Measurements from ENCODE around the gene YWHAG. TPM values are rescaled to one million over a fixed set of nuclear protein-coding genes. Genes with fewer than 3 reads are reported as not detected.

The YWHAG gene
- total RNA-seq, 1 experiment from 2014 or later, result 241 TPM

GRCh38 chr7:76301000-76301399 is 57.8 kb downstream of the YWHAG start:
- Histone ChIP-seq H3K14ac (ENCODE audit: insufficient read depth, low read length) (no peak overlapping the region), H3T11ph (ENCODE audit: low read length) (no peak overlapping the region), H2BK15ac (ENCODE audit: low read depth, low read length) (no peak overlapping the region), H3K27ac (ENCODE audit: insufficient read length, low read depth, low read length) (no peak overlapping the region), H4K5ac (ENCODE audit: insufficient read length, low read depth, low read length) (no peak overlapping the region), H2BK120ac (ENCODE audit: low read depth, low read length, poor library complexity, severe bottlenecking) (no peak overlapping the region), H3K9ac (ENCODE audit: extremely low read depth, insufficient read length, low read length) (no peak overlapping the region), H3K18ac (ENCODE audit: insufficient read length, low read depth, low read length) (no peak overlapping the region), H2BK5ac (ENCODE audit: insufficient read length, low read length) (no peak overlapping the region), H3K9me3 (ENCODE audit: control insufficient read depth, low read depth, low read length) (no peaks in the 10 kb centered on the region), H3K56ac (ENCODE audit: insufficient read length, low read depth, low read length) (no peak overlapping the region), H3K79me1 (ENCODE audit: insufficient read depth, low read depth, low read length, poor library complexity, severe bottlenecking) (no peaks in the 10 kb centered on the region), H3K4me2 (ENCODE audit: insufficient read depth, insufficient read length, low read length) (no peak overlapping the region), H3K4me1 (ENCODE audit: insufficient read depth, low read length) (no peaks in the 10 kb centered on the region), H4K20me1 (ENCODE audit: control insufficient read depth, insufficient read depth, insufficient read length) (no peaks in the 10 kb centered on the region), H3K23ac (ENCODE audit: insufficient read length, low read depth, low read length) (no peak overlapping the region), H2BK20ac (ENCODE audit: low read depth, low read length, poor library complexity, severe bottlenecking) (no peak overlapping the region), H4K8ac (replicated peaks; ENCODE audit: insufficient read length, low read depth, low read length) (no peak overlapping the region), H3K23me2 (ENCODE audit: insufficient read length, low read depth, low read length, poor library complexity, severe bottlenecking) (no peaks in the 10 kb centered on the region), H3K4ac (ENCODE audit: low read depth, low read length) (no peak overlapping the region), H2BK12ac (ENCODE audit: insufficient read length, low read depth, low read length) (no peak overlapping the region), H4K91ac (ENCODE audit: insufficient read length, low read depth, low read length) (no peak overlapping the region), H3K27me3 (ENCODE audit: insufficient read depth, low read length) (no peaks in the 10 kb centered on the region), H2AK5ac (ENCODE audit: insufficient read length, low read length) (no peak overlapping the region), H2AFZ (ENCODE audit: low read length) (no peak overlapping the region), H3K79me2 (ENCODE audit: insufficient read depth, low read length) (no peaks in the 10 kb centered on the region)
- Mint-ChIP-seq H3K9me3 (peaks cover 0 to 3% of the 10 kb centered on the region in 2 experiments; a peak in 2 of 5 replicates), H3K27me3 (ENCODE audit: low read depth) (peaks cover 26% of the 10 kb centered on the region), H3K4me1 (peaks cover 6 to 24% of the 10 kb centered on the region in 2 experiments; a peak in 3 of 4 replicates), H3K4me3 (no peak overlapping the region), H3K27ac (no peak overlapping the region), H3K36me3 (ENCODE audit: insufficient read depth in 1 of 3, low read depth in 3 of 3) (peaks cover 5 to 12% (median 9%) of the 10 kb centered on the region in 3 experiments; a peak in 5 of 7 replicates)
- TF ChIP-seq CTCF (conservative IDR thresholded peaks at IDR 0.05), result no peak
- DNase-seq, result no peak
- WGBS (ENCODE audit: extremely low coverage, insufficient read length, low lambda C conversion rate), result no CpG with 5 or more reads among the region's 3 CpGs
